Left forelimb (tissue), 1 donor: ENCODE data around the gene C20orf204.
A peak's percentile ranks its signal among the peaks of the same experiment; 100 is the strongest.

ENCODE experiments used
- DNase-seq: peaks from one replicate; pipeline ENCODE4 v3.0.0-alpha.2; 2018; ENCODE audit warnings: low spot score

The C20orf204 gene

DNA sequence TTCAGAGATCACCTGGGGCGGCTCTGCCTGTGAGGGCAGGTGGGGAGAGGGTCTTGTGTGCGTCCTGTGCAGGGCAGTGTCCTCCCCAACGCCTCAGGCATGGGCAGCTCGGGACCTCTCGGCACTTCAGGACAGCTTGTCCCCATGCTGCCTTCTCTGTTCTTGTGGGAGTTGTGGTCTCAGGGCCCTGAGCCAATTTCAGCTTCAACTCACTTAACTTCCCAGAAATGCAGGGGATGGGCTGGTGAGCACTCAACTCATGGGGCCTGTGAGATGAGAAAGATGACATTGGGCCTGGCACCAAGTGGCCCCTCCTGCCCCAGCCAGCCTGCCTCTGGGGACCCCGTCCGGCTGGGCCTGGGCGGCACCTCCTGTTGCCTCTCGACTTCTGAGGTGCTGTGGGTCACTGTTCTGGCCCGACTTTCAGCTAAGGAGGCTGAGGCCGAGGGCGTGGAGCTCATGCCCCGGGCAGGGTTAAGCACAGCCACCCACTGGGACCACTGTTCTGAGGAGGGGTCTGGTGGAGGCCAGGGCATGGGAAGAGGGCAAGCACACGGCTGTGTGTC is 36.6 kb downstream of the C20orf204 start:
- DNase-seq, result no peak

DNA sequence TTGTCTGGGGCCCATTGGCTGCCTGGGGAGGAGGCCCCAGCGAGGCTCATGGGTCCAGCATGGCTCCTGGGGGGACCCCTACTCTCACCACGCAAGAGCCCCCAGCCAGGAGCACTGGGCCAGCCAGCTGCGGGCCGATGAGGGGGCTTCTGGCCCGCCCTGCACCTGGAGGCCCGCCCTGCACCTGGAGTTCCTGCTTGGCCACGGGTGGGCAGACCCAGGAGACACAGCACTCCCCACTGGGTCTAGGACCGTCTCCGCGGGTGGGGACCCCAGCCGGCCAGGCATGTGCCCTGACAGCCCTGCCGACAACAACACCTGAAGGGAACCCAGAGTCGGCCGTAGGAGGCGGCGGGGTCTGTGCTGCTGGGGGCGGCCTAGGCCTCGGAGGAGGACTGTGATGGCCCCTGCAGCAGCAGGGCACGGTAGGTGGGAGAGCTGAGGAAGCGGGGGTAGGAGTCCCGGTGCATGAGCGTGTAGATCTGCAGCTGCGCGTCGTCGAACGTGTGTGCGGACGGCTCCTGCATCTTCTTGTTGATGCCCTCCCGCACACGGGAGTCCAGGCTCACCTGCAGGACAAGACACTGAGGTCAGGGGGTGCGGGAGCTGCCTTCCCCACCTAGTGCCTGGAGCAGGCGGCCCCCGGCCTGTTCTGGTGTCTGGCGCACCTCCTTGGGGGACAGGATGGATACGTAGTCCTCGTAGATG is 37.6 kb downstream of the C20orf204 start:
- DNase-seq, result no peak

DNA sequence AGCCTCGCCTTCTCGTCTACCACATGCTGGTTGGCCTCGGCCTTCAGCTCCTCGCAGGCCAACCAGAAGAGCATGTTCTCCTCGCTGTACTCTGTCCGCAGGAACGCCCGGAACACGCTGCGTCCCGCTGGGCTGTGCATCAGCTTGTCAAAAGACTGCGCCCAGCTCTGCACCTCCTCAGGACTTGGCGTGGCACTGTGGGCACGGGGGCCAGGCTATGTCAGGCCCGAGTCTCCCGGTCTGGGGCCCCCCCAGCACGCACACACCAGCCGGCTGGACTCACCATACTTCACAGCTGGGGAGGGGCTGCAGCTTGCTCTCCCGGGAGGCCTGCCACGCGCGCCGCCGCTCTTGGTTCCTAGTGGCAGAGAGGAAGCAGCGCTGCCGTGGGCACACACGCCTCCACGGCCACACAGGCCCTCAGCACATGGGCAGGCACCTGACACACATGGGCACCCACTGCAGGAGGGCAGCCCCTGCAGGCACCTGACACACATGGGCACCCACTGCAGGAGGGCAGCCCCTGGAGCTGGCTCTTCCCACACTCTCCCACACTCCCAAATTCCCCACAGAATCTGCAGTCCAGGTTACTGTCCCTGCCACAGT is 38.3 kb downstream of the C20orf204 start:
- DNase-seq, result no peak

DNA sequence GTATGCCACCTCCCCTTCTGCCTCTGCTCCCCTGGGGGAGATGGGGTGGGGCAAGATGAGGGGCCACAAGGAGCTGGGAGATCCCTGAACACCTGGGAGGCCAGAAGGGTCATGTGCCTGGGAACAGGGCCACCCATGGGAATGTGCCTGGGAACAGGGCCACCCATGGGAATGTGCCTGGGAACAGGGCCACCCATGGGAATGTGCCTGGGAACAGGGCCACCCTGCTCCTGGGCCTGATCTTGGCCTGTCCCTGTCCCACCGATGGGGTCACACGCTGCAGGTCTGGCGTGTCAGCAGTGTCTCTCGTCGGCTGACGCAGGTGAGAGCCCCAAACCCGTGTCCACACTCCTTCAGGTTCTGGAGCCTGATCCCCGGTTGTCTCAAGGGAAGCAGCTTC is 39.0 kb downstream of the C20orf204 start:
- no peak for DNase-seq

DNA sequence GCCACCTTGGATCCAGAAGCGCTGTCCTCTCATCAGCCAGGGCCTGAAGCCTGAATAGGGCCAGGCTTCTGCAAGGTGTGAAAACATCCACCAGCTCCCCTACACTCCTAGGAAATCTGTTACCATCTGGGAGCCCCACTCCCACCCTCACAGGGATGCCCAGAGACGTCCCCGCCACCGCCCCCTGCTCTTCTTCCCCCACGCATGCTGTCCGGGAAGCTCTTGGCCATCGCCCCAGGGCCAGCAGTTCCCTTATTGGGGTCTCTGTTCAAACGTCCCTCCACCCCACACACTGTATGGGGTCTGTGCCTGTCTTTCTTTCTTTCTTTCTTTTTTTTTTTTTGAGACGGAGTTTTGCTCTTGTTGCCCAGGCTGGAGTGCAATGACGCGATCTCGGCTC is 39.6 kb downstream of the C20orf204 start:
- DNase-seq, result no peak

DNA sequence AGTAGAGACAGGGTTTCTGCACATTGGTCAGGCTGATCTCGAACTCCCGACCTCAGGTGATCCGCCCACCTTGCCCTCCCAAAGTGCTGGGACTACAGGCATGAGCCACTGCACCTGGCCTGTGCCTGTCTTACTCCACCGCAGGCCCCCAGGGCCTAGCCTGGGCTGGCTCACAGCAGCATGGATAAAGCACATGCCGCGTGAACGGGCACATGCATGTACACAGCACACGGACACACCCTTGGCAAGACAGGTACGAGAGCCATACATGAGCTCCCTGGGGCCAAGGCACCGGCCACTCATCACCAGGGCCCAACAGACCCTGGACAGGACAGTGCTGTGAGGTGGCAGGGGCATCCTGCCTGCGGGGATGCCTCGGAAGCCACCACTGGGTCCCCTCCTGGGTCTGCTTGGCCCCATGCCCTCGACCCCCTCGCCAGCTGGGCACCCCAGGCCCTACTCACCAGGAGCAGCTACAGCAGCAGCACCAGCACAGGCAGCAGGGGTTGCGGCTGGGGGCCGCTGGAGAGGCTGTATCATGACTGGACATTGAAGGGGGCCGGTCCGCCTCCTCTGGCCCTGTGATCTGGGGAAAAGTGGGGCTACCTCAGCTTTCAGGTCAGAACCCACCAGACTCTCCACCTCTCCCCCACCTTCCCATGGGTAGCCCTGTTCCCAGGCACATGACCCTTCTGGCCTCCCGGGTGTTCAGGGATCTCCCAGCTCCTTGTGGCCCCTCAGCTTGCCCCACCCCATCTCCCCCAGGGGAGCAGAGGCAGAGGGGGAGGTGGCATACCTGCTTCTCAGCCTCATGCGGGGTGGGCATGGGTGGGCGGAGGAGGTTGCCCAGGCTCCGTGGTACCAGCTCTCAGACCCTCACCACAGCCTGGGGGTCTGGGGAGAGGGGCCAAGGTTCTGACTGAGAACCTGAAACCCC is 40.3 kb downstream of the C20orf204 start:
- no peak for DNase-seq

DNA sequence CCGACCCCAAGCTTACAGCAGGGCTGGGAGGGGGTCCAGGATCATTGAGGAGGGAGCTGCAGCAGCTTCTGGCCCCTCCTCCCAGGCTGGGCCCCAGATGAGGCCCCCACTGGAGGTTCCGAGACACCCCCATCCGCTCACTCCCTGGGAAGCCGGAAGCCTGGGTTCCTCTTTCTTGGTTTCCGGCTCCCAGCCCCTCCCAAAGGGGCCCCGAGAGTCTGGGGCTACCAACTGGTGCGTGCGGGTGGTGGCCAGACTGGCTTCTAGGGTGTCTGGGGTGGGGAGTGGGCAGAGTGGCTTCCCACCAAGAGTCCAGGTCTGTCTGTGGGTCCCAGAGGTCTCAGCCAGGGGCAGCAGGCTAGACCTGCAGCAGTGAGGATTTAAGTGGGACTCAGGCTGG is 41.1 kb downstream of the C20orf204 start:
- DNase-seq, result no peak

DNA sequence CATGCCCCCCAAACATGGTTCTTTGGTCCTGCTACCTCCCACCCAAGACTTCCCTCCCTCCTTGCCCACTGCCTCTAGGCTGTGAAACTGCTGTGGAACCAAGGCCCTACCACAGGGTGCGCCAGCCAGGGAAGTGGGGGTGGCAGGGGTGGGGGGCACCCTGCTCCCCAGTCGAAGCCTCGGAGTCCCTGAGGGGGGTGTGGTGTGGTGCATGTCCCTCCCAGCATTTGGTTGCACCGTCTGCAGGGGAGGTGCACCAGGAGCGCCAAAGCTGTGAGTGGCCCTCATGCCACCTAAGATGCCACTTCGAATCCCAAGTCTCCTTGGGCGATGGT is 41.5 kb downstream of the C20orf204 start:
- DNase-seq, result no peak

DNA sequence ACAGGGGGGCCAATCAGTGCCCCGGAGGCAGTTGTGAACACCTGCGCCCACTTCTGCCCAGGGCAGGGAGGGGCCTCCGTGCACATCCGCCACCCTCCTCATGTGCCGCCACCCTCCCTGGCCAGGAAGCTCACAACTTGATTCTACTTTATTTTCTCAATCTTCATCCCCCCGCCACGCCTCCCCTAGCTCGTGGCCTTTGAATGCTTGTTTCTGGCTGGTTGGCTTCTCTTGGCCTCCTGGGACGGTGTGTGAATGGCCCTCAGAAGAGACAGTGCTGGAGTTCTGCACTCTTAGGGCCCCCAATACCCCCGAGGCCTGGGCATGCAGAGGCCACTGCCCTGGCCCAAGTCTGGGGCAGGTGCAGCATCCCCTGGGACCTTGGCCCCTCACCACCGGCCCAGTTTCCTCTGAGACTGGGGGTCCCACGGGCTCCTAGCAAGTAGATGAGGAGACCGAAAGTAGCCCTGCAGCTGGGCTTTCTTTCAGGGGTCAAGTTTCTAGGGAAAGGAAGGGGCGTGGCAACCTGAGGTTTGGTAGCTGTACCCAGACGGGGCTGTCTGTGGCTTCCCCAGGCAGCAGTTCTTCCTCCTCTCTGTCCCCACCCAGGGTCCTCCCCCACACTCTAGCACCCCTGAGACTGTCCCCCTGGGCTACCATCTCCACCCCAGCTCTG is 42.0 kb downstream of the C20orf204 start:
- no peak for DNase-seq

DNA sequence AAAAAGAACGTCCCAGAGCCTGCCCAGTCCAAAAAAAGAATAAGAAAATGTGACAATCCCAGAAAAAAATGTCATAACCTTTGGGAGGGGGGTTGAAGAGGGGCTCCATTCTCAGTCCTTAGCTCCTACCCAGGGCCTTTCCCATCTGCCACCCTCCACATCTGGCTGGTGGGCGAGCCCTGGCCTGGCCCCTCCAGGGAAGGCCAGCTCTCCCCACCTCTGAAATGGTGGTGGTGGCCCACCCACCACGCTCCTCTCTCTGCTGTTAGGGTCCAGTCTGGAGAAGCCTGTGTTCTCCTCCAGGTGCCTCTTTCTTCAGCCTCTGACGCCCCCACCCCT is 42.9 kb downstream of the C20orf204 start:
- no peak for DNase-seq

DNA sequence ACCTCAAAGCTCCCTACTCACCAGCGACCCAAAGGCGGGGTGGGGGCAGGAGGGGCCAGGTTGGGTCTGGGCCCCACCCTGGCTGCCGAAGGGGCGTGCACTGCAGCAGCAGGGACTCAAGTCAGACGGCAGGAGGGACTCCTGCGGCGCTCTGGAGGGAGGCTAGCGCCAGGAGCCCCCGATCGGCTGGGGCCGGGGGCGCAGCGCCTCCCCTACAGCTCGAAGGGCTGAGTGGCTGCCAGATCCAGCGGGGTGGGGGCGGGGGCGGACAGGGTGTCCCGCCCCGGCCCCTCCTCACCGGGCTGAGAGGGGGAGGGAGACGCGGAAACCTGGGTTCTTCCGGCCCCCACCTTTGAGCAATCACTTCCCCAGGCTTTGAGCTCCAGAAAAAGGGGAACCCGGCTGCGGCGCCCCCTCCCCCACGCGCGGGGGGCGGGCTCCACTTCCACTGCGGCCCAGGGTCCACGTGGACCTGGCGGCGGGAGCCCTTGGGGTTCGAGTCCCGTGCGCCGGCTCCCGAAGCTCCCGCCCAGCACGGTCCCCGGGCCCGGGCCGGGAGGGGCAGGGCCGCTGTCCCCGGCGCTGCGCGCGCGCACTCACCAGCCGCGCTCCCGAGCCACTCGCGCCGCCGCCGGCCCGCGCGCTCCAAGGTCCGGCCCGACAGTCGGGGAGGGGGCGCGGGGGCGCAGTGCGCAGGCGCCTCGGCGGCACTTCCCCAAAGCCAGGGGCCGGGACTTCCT is 43.5 kb downstream of the C20orf204 start, which contains the start of gene RGS19:
Gene RGS19, minus strand, starts transcription at position 246 of the 740 bp plus-strand sequence. CDS start 2,632 bp downstream, outside the sequence.
- DNase-seq, result peak; percentile 89

DNA sequence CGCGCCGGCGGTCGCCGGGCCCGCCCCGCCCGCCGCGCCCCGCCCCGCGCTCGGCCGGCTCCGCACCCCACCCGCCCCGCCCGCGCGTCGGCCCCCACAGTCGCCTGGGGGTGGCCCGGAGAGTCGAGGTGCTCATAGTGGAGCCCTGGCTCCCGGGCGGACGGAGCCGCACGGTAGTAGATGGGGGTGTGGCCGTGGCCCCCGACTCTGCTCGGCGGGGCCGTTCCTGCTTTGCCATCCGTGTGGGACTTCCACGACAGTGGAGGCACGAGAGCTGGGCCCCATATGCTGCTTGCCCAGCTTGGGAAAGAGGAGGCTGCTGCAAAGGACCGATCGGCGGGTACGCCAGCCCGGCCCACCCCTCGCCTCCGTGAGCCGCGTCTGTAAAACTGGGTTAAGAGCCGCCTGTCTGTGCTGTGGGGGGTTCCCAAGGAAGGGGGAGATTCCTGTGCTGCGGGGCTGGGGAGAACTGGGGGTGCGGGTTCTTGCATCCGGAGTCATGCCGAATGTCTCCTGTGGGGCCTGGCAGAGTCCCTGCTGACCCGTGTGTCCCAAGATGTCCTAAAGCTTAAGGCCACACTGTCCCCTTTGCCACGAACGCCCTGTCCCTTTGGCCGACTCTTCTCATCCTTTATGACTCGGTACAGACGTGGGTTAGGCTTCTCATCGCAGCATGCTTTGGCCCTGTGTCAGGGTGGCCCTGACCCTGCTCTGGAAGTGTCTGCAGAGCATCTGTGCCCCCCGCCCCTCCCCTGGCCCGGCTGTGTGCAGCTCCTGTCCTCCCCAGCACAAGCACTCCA is 44.2 kb downstream of the C20orf204 start, which contains the start of gene OPRL1:
Gene OPRL1, plus strand, starts transcription at position 70 of the 800 bp plus-strand sequence. CDS start 12,639 bp downstream, outside the sequence.
- DNase-seq, result no peak

DNA sequence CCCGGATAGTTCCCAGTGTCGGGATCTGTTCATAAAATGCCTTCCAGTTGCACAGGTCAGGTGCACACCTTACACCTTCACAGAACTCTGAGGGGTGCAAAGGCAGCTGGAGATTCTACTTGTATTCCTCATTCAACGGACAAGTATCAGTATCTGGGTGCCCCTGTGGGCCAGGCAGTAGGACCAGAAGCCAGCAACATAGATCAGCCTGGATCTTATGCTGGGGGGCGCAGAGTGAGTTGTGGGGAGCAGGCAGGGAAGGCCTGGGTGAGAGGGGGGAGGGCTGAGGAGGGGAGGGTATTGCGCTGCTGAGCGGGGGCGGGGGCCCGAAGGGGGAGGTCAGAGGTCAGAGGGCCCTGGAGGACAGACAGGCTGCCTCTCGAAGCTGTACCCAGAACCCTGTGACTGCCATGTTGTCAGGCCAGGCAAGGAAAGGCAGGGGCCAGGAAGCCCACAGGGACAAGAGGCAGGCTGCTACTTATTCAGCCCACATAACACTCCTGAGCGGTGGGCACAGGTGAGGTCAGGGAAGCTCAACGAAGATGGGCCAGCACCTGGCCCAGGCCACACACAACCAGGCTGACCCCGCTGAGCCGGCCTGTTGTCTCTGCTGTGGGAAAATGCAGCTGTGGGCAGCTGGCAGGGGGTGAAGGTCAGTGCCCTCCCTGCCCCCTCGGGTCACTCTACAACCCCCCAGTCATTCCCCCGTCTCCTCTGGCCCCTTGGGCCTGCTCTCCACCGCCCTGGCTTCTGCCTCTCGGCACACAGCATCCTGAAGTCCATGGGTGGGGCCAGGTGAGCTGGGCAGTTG is 45.0 kb downstream of the C20orf204 start:
- DNase-seq, result no peak

DNA sequence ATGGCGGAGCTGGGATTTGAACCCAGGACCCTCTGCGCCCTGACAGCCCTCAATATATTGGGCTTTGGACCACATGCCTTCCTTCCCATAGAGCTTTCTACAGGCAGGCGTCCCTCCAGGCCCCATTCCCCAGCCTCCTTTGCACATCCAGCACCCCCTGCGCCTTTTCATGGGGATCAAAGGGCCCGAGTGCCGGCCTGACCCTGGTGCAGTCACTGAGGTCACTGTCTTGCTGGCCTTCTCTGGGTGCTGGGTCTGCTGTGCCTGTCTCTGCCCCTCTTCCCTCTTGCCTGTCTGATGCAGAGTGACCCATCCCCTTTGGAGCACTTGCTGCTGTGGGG is 45.6 kb downstream of the C20orf204 start:
- no peak for DNase-seq

DNA sequence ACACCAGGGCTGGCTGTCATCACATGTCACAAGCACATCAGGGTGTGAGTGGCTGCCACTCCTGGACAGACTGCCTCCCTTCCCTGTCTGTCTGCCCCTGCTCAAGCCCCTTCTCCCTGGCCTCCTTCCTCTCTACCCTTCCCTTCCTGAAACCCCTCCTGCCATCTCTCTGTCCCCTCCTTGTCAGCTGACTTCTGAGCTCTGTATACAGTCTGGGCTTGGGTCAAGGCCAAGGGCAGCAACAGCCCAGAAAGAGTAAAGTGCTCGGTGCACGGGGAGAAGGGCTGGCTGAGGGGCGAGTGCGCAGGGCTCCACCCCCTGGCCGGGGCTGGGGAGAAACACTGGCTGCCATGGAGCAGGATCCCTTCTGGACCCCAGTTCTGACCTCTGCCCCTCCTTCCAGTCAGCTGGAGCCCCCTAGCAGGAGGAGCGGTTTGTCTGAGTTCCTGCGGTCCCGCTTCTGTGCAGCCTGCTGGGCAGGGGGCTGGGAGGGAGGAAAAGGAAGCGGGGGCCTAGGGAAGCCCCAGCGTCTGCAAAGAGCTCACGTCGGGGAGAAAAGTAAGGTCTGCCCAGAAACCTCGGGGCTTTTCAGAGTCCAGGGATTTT is 46.2 kb downstream of the C20orf204 start:
- no peak for DNase-seq

DNA sequence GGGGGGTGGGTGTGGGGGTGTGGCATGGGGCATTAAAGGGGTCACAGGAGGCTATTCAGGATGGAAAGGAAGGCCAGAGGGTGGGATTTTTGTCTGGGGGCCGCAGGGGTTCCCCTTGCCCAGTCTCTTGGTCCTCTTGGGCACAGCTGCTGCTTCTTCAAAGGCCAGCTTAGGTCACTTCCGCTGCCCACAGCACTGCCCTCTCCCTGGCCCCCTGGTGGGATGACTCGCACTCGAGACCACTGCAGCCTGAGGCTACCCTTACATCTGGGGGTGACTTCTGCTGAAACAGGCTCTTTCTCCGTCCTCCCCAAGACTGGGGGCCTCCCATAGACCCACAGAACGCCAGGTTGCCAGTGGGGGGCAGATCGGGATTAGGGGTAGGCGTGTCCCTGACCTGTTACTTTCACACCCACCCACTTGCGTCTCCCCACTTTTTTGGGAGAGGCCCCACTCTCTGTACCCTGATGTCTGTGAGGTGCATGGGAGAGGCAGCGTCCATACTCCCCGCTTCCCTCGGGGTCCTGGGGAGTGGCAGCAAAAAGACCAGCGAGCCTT is 46.9 kb downstream of the C20orf204 start:
- no peak for DNase-seq

DNA sequence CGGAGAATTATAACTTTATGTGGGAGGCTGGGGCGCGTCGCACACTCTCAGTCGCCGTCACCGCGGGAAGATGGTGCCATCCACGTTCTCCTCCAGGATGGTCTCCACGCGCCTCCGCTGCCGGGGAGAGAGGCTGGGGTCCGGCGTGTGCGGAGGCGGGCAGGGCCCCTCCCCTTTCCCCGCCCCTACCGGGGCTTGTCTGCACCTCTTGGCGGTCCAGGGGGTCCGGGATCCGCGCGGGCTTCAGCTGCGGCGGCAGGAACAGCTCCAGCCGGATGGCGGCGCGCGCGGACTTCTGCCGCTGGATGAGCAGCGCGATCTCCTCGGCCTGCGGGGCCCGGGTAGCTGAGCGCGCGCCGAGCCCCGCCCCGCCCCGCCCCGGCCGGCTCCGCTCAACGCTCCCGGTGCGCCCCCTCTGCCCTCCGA is 47.4 kb downstream of the C20orf204 start:
- DNase-seq, result peak; percentile 84

DNA sequence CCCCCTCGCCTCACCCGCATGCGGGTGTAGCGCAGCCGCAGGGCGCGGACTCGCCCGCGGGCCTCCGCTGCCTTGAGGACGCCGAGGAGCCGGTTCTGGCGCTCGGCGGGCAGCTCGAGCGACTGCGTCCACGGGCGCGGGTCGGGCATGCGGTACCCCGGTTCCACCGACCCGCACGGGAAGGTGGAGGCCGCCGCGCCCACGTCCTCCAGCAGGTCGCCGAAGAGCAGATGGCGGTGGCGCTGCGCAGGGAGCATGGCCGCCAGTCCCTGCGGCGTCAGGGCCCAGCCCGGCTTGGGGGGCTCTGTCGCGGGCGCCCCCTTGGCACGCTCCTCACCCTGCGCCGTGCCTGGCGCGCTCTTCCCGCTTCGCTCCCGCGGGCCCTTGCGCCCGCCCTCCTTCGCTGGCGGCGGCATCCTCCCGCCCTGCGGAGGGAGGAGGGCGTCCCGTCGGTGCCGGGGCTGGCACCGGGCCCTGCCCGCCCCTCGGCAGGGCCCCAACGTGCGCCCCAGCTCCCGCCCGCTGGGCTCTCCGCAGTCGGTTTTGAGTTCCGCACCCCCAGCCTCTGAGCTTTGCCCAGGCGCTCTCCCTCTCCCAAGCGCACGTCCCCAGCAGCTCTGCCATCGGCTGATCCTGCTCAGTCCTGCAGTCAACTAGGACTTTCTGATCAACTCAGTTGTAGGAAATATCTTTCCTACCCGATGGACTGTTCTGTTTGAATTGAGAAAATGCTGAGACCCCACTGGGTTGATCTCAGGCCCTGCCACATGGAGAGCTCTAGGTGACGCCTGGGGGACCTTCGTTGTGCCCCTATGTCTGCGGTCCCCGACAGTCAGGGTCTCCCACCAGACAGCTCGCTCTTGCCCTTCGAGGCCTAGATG is 48.1 kb downstream of the C20orf204 start, which contains the start of gene LKAAEAR1:
Gene LKAAEAR1, minus strand, starts transcription at position 595 of the 881 bp plus-strand sequence. Its CDS starts 179 bp downstream, at position 416.
- DNase-seq, result no peak
